DND-41 (cell line): Measurements from ENCODE around the gene POU2AF1.

Experiments used
- CTCF ChIP-seq: IDR thresholded peaks from 2 replicates; pipeline ENCODE4 v1.5.1; 2012; ENCODE audit warnings: borderline replicate concordance, low read length, moderate library complexity, mild to moderate bottlenecking; ENCODE audit not compliant: poor library complexity, severe bottlenecking; ENCODE audit errors: extremely low read depth
- EZH2 ChIP-seq: IDR thresholded peaks from 3 replicates; pipeline ENCODE4 v1.6.1; 2012; ENCODE audit warnings: borderline replicate concordance, low read depth, mild to moderate bottlenecking, moderate library complexity, low read length, inconsistent platforms; ENCODE audit not compliant: severe bottlenecking

GRCh38 chr11:111416231-111416960, 37.3 kb upstream of the POU2AF1 start:
- TF ChIP-seq CTCF: no peak
- no peak for TF ChIP-seq EZH2
